Keratinocyte (primary cell): Measurements from ENCODE around the gene EGF. TPM values are rescaled to one million over a fixed set of nuclear protein-coding genes. Genes with fewer than 3 reads are reported as not detected.
A peak's percentile ranks its signal among the peaks of the same experiment; 100 is the strongest.

Source experiments
- DNase-seq: peaks from one replicate; pipeline ENCODE4 v3.0.0-alpha.2; 2011; ENCODE audit warnings: low read depth, missing footprints, low spot score
- FAIRE-seq: peaks from 2 replicates; lab custom pipeline; 2011; peaks lifted over from hg19 to GRCh38; lab: Jason Lieb, UNC
- H2AFZ ChIP-seq: 2 replicates; pipeline ENCODE4 v1.6.0; 2012; ENCODE audit warnings: low read length, control low read depth, inconsistent platforms; ENCODE audit not compliant: control insufficient read depth
- H3K27ac ChIP-seq: 2 replicates; pipeline ENCODE4 v1.5.1; 2011; ENCODE audit warnings: low read length; ENCODE audit not compliant: control insufficient read depth, insufficient read depth
- H3K27me3 ChIP-seq: 3 replicates; pipeline ENCODE4 v1.6.0; 2011; ENCODE audit warnings: low read length; ENCODE audit not compliant: control insufficient read depth, insufficient read depth; ENCODE audit errors: extremely low read depth
- H3K36me3 ChIP-seq, 2 experiments: 2 replicates in 1 of 2; 3 replicates in 1 of 2; pipeline ENCODE4 v1.5.1; 2011; ENCODE audit warnings: low read length in 2 of 2, mild to moderate bottlenecking in 1 of 2; ENCODE audit not compliant: control insufficient read depth in 2 of 2, insufficient read depth in 2 of 2; ENCODE audit errors: extremely low read depth in 1 of 2
- H3K4me1 ChIP-seq: 3 replicates; pipeline ENCODE4 v1.5.1; 2011; ENCODE audit warnings: low read length; ENCODE audit not compliant: control insufficient read depth, insufficient read depth; ENCODE audit errors: extremely low read depth
- H3K4me2 ChIP-seq: 3 replicates; pipeline ENCODE4 v1.6.0; 2011; ENCODE audit warnings: low read depth, low read length; ENCODE audit not compliant: control insufficient read depth, insufficient read depth; ENCODE audit errors: extremely low read depth
- H3K4me3 ChIP-seq, 3 experiments: fragments of 200-600 bp in 1 of 3; sonication (generic) in 1 of 3; 2 replicates in 2 of 3; 3 replicates in 1 of 3; pipeline ENCODE4 v1.5.1; 2011 to 2016; ENCODE audit warnings: low read length in 3 of 3, mild to moderate bottlenecking in 3 of 3, control low read depth in 2 of 3, inconsistent platforms in 1 of 3, low read depth in 1 of 3, mixed read lengths in 1 of 3, mixed run types in 1 of 3, moderate library complexity in 1 of 3; ENCODE audit not compliant: control insufficient read depth in 2 of 3, insufficient read depth in 2 of 3; ENCODE audit errors: extremely low read depth in 1 of 3
- H3K79me2 ChIP-seq: 2 replicates; pipeline ENCODE4 v1.6.0; 2012; ENCODE audit warnings: low read length; ENCODE audit not compliant: control insufficient read depth, insufficient read depth
- H3K9ac ChIP-seq: 3 replicates; pipeline ENCODE4 v1.6.0; 2011; ENCODE audit warnings: low read length; ENCODE audit not compliant: control insufficient read depth, insufficient read depth; ENCODE audit errors: extremely low read depth
- H3K9me1 ChIP-seq: 3 replicates; pipeline ENCODE4 v1.6.0; 2011; ENCODE audit warnings: low read length; ENCODE audit not compliant: control insufficient read depth, insufficient read depth; ENCODE audit errors: extremely low read depth
- H3K9me3 ChIP-seq: 2 replicates; pipeline ENCODE4 v1.5.1; 2012; ENCODE audit warnings: low read depth, low read length; ENCODE audit not compliant: control insufficient read depth
- H4K20me1 ChIP-seq: 3 replicates; pipeline ENCODE4 v1.6.0; 2011; ENCODE audit warnings: low read length; ENCODE audit not compliant: control insufficient read depth, insufficient read depth; ENCODE audit errors: extremely low read depth
- CTCF ChIP-seq, 3 experiments: IDR thresholded peaks in 1 of 3; conservative IDR thresholded peaks in 1 of 3; optimal IDR thresholded peaks in 1 of 3; 2 replicates in 2 of 3; 3 replicates in 1 of 3; pipeline versions ENCODE3 to v1.5.1; 2011; ENCODE audit warnings: low read length in 3 of 3, mild to moderate bottlenecking in 3 of 3, moderate library complexity in 2 of 3, control low read depth in 1 of 3, inconsistent platforms in 1 of 3; ENCODE audit not compliant: insufficient read depth in 2 of 3; ENCODE audit errors: extremely low read depth in 1 of 3
- EZH2 ChIP-seq: IDR thresholded peaks from one replicate; pipeline ENCODE4 v1.6.1; 2012; ENCODE audit warnings: inconsistent platforms, mild to moderate bottlenecking, low read length, moderate library complexity
- dilution Hi-C: fragments of 300-500 bp; cut with MboI; formaldehyde crosslinking; loops from one replicate; pipeline ENCODE4 v1.7.0; 2020; ENCODE audit warnings: low sequenced_read_pairs; ENCODE audit not compliant: extremely low pct_ligation_motif_present
- polyA minus RNA-seq, 3 experiments: library from RNA; depleted of rRNA, polyadenylated mRNA; stranded (reverse); fragments of >200 nt; gene quantifications; 1 replicate in 1 of 3; 2 replicates in 1 of 3; 3 replicates in 1 of 3; pipeline ENCODE4 v1.2.3, GENCODE V29; 2011
- polyA plus RNA-seq, 5 experiments: library from polyadenylated mRNA; depleted of rRNA in 3 of 5; stranded (reverse) in 3 of 5; stranded (forward) in 1 of 5; unstranded in 1 of 5; fragments of >200 nt; gene quantifications; 1 replicate in 1 of 5; 2 replicates in 3 of 5; 3 replicates in 1 of 5; pipeline versions ENCODE4 v1.2.1 to v1.2.3, GENCODE V29; 2011 to 2012; ENCODE audit warnings: missing spikeins in 2 of 5, low read depth in 1 of 5, low replicate concordance in 1 of 5

Gene EGF
- polyA plus RNA-seq, result 0.58 to 1.3 TPM (median 0.97 TPM) in 3 replicates
- 0.15 TPM for polyA plus RNA-seq (2011; ENCODE audit: low read depth)
- 0.81 and 1.1 TPM in 2 replicates for polyA plus RNA-seq (2011; cell fraction: cytosol; rRNA removed)
- 2.7 and 4.3 TPM in 2 replicates for polyA plus RNA-seq (2011; cell fraction: nucleus; rRNA removed)
- polyA plus RNA-seq (2012; ENCODE audit: low replicate concordance), result 0.45 and 0.83 TPM in 2 replicates
- 0.33 to 0.74 TPM (median 0.46 TPM) in 3 replicates for polyA minus RNA-seq
- not detected for polyA minus RNA-seq (2011; cell fraction: cytosol; rRNA and poly(A)+ RNA removed)
- 1.4 and 2.1 TPM in 2 replicates for polyA minus RNA-seq (2011; cell fraction: nucleus; rRNA and poly(A)+ RNA removed)

GRCh38 chr4:109912706-109913595 is at the start of gene EGF:
EGF (plus strand) TSS chr4:109912883; CDS start chr4:109913336, 453 bp downstream.
- Histone ChIP-seq H3K27me3 (no peaks in the 10 kb centered on the region), H3K4me2 (peak within 1 kb of the TSS; percentile 69), H2AFZ (peak within 1 kb of the TSS; percentile 51), H3K4me1 (no peaks in the 10 kb centered on the region), H3K9me1 (no peaks in the 10 kb centered on the region), H3K79me2 (no peaks in the 10 kb centered on the region), H3K9ac (no peak within 1 kb of the TSS), H3K9me3 (no peaks in the 10 kb centered on the region), H4K20me1 (no peaks in the 10 kb centered on the region), H3K27ac (no peak within 1 kb of the TSS), H3K36me3 (no peaks in the 10 kb centered on the region), H3K4me3 (no peak within 1 kb of the TSS)
- dilution Hi-C loops, result no loop called here
- FAIRE-seq (peak; percentile 43), DNase-seq (no peak)
- TF ChIP-seq EZH2 (no peak), CTCF (optimal IDR thresholded peaks at IDR 0.05 in 1 of 3, IDR thresholded peaks at IDR 0.05 in 1 of 3, conservative IDR thresholded peaks at IDR 0.05 in 1 of 3; ENCODE audit: extremely low read depth in 1 of 3, insufficient read depth in 2 of 3, low read length in 3 of 3) (no peak)

- DNase-seq (no peak), FAIRE-seq (no peak)
- no peaks in the 10 kb centered on the region for H3K4me1 ChIP-seq
- H3K79me2 ChIP-seq, result no peaks in the 10 kb centered on the region
- no peak overlapping the region for H3K9ac ChIP-seq
- H3K9me3 ChIP-seq, result no peaks in the 10 kb centered on the region
- no peak overlapping the region for H3K4me2 ChIP-seq
- H3K9me1 ChIP-seq, result no peaks in the 10 kb centered on the region
- H3K27me3 ChIP-seq, result no peaks in the 10 kb centered on the region
- H3K4me3 ChIP-seq, result no peak overlapping the region
- H4K20me1 ChIP-seq, result no peaks in the 10 kb centered on the region
- dilution Hi-C loops, result no loop called here
- no peaks in the 10 kb centered on the region for H3K36me3 ChIP-seq
- H3K27ac ChIP-seq, result no peak overlapping the region
- H2AFZ ChIP-seq, result no peak overlapping the region
- TF ChIP-seq CTCF (optimal IDR thresholded peaks at IDR 0.05 in 1 of 3, IDR thresholded peaks at IDR 0.05 in 1 of 3, conservative IDR thresholded peaks at IDR 0.05 in 1 of 3; ENCODE audit: extremely low read depth in 1 of 3, insufficient read depth in 2 of 3, low read length in 3 of 3), result peak in 1 of 3 experiments; percentile 14
- TF ChIP-seq EZH2, result no peak
Measured at GRCh38 chr4:109864134-109864533, 48.5 kb upstream of the EGF start.
